Central memory CD4-positive, alpha-beta T cell (primary cell): ENCODE measurements around the gene CLTC.
"Not testable (repeated sequence)": the region's sequence is repeated elsewhere in the genome, so short reads cannot be mapped to it uniquely, and the experiment has no call there.

ENCODE experiments used
- DNase-seq: peaks from one replicate; pipeline ENCODE4 v3.0.0; 2022

Gene CLTC

DNA sequence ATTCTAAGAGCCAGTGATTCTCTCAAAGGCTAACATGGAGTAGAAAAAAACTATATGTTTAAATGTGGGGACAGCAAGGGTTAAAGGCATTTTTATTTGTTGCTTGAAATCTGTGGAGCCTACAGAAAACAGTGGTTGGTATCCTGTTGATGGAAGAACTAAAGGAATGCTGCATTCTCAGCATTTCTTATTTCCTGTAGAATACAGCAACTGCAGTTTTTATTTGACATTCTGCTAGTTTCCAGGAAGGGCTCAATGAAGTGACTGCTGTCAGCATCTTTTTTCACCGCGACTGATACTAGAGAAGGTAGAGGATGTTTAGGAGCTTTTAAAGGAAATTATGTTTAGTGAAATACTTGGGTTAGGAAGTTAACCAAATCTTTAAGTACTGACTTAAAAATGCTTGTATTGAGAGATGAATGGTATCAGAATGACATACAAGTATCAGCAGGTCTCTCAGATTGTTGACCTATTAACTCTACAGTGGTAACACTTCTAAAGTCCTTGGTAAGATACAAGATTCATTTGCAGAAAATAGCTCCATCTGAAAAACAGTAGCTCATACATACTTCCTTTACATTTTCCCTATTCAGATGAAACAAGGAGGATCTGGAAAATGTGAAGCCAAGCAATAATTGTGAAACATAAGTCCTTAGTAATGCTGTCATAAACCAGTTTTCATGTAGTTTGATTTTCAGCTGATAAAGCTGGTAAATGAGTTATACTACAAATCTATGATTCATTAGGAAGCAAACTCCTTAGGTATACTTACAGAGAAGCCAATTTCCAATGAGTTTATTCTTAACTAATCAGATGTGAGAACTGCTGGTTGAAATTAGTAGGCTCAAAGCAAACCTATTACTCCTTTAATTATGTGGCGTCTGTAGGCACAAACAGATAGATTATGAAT, 15.2 kb downstream of the CLTC start:
- no peak for DNase-seq

DNA sequence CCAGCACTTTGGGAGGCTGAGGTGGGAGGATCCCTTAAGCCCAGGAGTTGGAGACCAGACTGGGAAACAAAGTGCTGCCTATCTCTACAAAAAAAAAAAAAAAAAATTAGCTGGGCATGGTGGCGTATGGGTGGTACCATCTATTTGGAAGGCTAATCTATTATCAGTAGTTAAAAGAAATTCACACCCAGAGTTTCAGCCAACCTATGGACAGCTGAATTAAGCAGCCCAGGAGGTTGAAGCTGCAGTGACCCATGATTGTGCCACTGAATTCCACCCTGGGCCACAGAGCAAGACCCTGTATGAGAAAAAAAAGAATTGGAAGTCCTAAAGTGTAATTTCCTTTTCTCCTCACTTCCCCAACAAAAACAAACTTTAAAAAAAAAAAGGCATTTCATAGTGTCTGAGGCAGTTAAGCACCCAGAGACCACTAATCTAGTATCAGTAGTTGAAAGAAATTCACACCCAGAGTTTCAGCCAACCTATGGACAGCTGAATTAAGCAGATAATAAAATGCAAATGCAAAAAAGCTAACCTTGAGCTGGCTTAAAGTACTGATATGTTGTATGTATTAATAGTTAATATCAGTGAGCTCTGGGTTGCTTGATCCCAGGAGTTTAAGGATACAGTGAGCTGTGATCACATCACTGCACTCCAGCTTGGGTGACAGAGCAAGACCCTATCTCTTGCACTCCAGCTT, 18.1 kb downstream of the CLTC start:
- no peak for DNase-seq

DNA sequence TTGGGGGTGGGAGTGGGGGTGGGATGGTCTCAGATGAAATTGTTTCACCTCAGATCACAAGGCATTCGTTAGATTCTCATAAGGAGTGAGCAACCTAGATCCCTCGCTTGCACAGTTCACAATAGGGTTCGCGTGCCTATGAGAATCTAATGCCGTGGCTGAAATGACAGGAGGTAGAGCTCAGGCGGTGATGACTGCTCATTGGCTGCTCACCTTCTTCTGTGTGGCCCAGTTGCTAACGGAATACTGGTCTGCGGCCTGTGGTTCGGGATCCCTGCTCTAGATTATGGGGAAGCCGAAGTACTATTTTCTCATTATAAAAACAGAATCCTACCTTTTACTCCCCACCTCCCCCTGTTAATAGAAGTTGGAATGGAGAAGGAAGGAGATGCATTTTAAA, 18.9 kb downstream of the CLTC start:
- no peak for DNase-seq

DNA sequence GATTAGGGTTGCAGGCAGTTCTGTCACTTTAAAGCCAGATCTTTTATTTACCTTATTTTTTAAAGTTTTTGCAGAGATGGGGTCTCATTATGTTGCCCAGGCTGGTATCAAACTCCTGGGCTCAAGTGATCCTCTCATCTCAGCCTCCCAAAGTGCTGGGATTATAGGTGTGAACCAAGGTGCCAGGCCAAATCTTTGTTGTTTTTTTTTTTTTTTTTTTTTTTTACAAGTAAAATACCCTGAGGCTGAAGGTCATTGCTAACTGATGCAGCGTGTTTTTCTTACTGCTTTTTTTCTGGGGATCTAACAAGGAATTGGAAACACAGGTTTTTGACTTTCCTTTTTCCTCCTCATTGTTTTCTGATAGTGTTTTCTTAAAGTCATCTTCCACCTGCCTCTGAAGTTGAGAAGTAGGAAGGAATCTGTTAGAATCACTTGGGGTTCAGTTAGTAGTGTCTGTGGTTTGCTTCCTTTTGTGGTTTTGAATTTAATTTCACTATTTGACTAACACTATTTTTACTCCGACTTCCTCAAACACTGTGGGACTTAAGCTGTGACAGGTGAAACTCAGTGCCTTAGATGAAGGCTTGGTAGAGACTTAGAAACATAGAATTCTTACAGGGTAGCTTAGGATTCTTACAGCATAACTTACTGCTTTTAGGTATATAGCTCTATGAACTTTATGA, 22.2 kb downstream of the CLTC start:
- DNase-seq = peak; percentile 23

DNA sequence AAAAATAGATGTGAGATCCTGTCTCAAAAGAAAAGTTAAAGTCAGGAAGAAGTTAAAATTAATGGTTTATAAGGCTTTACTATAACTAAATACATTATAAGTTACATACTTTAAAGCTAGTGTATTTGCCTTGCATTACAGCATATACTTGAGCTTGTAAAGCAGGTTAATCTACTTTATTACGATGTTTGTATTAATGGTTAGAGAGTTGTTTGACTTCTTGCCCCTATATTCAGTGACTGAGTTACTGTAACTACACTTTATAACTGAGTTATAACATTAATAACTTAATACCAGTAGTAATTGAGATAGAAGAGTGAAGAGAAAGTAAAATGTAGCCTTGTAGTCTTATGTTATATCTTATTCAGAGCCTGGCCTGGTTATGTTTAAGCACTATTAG, 22.9 kb downstream of the CLTC start:
- DNase-seq = no peak

DNA sequence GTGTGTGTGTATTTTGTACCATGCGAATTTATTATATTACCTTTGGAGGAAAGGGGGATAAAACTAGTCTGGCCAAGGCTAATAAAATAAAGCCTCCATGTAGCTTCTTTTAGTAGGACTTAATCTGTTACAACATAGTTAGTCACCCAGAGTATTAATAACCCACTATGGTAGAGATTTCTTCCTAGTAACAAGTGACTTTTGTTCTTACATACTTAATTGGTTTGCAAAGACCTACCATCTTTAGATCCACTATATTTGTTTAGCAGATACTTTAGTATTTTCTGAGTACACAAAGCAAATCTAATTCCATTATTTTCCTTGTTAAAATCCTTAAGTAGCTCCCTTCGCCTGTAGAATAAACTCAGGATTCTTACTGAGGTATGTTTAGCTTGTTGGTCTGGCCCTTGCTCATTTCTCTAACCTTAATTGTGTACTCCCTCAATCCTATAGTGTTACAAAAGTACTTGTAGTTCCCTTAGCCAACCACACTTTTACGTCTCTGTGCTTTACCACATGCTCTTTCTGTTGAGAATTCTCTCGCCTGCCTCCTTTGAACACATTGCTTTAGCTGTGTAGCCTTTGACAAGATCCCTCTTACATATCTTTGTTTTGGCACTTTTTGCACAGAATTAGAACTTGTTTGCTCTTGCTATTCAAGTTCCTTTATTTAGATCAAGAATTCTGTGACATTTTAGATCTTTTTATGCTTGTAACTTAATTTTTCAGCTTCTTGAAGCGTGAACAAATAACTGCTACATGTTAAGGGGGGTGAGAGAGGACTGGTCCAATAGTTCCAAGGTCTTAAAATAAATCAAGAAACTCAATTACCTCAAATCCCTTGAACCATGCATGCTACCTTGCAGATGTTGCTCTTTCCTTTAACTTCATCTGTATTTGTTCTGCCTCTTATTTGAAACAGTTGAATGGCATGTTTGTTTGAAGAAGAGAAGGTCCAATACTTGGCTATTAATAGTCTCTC, 23.8 kb downstream of the CLTC start:
- no peak for DNase-seq

DNA sequence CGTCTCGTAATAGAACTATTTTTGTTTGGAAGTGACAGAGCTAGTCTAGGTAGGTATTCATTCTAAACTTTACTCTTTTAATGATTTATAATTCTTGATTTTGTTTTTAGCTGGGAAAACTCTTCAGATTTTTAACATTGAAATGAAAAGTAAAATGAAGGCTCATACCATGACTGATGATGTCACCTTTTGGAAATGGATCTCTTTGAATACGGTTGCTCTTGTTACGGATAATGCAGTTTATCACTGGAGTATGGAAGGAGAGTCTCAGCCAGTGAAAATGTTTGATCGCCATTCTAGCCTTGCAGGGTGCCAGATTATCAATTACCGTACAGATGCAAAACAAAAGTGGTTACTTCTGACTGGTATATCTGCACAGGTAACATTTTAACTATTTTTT, 27.6 kb downstream of the CLTC start:
- no peak for DNase-seq

DNA sequence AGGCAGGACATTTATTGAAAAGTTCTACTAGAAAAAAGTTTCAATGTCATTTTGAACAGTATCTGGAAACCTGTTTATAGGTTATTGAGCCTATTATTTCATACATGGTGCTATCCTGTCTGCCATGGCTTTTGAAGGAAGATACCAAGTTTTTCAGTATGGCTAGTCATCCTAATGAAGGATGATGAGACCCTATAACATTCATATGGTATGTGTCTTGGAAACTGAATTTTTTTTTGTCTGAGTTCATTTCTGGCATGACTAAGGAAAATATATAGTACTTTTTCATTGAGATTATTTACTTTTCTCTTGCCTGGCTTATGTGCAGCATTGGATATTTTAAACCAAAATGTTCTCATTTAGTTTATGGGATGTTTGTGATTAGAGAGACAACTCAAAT, 30.2 kb downstream of the CLTC start:
- no peak for DNase-seq

DNA sequence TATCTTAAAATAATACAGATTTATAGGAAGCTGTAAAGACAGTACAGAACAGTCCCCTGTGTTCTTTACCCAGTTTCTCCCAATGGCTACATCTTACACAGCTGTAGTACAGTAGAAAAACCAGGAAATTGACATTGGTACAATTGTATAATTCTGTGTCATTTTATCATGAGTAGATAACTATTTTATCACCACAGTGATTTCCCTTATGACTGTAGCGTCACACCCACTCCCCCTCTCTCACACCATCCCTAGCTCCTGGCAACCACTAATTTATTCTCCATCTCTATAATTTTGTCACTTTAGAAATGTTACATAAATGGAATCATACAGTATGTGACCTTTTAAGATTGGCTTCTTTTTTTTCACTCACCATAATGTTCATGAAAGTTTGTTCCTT, 30.9 kb downstream of the CLTC start:
- no peak for DNase-seq

DNA sequence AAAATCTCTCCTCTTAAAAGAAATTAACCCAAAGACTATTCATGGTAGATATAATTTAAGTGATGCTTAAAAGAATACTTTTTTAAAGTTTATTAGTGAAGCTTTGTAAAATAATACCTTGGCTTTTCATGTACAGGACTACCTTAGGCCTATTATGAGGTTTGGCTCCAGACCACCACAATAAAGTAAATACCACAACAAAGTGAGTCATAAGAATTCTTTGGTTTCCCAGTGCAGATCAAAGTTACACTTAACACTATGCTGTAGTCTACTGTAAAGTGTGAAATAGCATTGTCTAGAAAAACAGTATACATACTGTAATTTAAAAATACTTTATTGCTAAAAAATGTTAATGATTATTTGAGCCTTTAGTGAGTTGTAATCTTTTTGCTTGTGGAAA, 31.7 kb downstream of the CLTC start:
- DNase-seq = peak; percentile 36

DNA sequence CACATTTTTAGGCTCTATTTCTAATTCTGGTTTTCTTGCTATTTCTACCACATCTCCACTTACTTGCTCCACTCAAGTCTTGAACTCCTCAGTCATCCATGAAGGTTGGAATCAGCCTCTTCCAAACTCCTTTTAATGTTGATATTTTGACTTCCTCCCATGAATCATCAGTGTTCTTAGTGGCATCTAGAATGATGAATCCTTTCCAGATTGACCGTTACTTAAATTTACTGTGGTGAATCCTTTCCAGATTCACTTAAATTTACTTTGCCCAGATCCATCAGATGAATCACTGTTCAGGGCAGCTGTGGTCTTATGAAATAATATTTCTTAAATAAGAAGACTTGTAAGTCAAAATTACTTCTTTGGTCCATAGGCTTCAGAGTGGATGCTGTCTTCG, 32.4 kb downstream of the CLTC start:
- no peak for DNase-seq

DNA sequence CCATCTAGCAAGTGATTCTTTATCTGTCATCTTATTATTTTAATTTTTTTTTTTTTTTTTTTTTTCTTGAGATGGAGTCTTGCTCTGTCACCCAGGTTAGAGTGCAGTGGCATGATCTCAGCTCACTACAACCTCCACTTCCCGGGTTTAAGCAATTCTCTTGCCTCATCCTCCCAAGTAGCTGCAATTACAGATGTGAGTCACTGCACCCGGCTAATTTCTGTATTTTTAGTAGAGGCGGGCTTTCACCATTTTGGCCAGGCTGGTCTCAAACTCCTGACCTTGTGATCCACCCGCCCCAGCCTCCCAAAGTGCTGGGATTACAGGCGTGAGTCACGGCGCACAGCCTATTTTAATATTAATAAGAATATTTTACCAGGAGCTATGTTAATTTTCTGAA, 36.9 kb downstream of the CLTC start:
- not testable (repeated sequence) for DNase-seq

DNA sequence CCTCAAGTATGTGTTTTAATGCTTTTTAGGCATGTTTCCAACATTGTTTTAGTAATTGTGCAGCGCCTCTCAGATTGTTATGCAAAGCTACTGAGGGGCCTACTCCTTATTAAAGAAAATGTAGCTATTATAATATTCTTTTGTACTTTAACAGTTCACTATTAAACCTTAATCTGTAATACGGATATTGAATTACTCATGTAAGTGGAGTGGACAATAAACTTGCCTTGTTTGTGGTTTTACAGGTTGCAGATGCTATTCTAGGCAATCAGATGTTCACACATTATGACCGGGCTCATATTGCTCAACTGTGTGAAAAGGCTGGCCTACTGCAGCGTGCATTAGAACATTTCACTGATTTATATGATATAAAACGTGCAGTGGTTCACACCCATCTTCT, 46.5 kb downstream of the CLTC start:
- no peak for DNase-seq

DNA sequence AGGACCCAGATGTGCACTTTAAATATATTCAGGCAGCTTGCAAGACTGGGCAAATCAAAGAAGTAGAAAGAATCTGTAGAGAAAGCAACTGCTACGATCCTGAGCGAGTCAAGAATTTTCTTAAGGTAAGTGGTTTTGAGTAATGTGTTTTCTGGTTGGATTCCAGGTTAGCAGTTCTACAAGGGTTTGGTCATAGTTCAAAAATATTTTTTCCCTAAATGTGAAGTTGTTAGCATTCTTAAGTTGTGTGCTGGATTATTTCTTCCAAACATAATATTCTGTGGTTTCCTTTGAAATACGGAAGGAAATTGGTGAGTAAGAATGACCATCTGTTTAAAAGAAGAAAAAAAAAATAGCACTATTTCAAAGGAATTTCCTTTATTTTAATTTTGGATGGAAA, 49.1 kb downstream of the CLTC start:
- DNase-seq = no peak

DNA sequence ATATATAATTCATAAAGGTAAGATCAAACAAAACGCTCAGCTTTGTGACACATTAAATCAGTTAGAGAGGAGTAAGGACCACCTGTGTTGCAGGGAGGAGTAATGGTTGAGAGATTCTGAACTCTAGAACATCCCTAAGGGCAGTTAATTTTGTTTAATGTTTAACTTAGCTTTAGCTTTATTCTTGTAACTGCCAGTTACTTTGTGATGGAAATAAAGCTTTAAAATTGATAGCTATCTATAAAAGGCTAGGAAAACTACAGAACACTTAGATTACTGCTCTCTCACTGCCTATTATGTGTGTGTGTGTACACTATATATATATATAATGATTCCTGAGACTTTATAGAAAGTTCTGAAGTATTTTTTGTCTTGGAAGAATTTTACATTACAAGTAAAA, 49.7 kb downstream of the CLTC start:
- no peak for DNase-seq

DNA sequence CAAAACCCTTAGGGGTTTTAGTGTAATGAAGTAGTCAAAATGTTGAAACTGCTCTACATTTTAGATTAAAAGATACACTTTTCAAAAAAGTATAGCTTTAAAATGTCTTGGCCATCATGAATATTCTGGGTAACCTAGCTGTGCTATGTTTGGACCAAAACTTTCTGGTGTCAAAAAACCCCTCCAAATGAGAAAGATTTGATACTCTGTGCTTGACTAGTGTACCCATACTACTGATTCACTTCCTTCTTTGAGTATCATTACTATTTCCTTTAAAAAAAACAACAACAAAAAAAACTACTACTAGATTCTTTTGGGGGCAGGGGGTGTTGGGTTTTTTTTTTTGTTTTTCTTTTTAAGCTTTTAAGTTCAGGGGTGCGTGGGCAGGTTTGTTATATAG, 50.2 kb downstream of the CLTC start:
- DNase-seq = no peak

DNA sequence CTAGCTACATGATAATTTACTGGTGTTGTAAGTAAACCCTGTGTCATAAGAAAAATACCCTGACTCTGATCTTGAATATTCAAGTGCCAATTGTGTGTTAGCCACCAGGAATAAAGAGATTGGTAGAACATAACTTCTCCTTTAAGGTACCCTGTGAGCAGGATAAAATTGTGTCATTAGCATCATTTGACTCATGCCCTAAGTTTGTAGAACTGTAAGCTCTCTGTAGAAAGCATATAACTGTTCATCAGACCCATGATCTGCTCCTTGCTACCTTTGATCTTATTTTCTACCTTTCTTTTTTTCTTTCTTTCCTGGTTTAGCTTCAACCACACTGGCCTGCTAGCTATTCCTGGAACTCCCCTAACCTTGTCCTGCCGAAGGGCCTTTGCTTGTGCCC, 51.7 kb downstream of the CLTC start:
- DNase-seq = no peak

DNA sequence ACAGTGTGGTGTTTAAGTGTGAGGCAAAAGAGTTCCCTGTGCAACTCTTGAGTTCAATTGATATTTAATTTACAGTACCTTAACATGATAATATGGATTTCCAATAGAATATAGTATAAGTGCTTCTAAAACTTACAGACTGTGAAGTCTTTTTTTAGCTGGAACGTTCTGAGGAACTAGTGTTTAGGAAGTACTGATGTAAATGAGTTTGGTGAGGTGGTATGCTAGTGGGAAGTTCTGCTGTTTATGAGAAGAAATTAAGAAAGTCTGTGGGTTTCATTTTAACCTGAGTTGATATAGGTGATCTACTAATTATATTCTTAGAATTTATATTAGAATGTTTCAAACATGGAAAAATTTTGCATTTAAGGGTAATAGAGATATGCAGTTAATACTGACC, 55.5 kb downstream of the CLTC start:
- DNase-seq = no peak

DNA sequence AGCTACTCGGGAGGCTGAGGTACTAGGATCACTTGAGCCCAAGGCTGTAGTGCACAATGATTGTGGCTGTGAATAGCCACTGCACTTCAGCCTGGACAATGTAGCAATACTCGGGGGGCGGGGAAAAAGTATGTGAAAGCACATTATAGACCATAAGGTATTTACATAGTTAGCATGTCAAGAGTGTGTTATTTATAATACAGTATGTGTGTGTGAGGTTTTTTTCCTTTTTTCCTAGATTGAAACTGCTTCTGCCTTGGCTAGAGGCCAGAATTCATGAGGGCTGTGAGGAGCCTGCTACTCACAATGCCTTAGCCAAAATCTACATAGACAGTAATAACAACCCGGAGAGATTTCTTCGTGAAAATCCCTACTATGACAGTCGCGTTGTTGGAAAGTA, 57.0 kb downstream of the CLTC start:
- no peak for DNase-seq

DNA sequence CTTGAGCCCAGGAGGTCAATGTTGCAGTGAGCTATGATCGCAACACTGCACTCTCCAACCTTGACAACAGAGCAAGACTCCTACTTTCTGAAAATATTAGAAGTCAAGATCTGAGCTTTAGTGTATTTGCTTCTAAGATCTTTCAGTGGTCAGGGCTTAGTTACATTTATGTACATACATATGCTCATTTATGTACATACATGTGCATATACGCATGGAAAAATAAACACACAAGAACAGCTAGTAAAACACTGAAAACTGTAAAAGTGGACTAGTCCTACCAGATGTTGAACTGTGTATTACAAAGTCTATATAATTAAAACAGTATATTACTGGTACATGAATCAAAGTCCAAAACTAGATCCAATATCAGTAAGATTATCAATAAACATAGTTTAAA, 59.2 kb downstream of the CLTC start:
- no peak for DNase-seq

DNA sequence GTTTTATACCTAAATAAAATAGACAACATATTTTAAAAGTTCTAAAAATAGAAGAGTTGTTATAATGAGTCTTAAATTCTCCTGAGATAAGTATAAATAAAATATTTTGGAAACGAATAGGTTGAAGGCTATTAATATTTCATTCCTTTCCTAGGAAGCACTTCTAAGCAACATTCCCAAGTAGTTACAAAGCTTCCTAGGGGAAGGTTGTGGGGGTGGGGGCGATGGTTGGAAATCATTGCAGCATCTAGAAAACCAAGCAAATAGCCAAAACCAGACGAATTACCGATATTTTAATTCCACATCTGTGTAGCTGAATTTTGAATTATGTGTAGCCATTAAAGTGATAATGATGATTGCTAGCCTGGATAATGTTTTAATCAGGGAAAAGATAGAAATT, 60.6 kb downstream of the CLTC start:
- no peak for DNase-seq

DNA sequence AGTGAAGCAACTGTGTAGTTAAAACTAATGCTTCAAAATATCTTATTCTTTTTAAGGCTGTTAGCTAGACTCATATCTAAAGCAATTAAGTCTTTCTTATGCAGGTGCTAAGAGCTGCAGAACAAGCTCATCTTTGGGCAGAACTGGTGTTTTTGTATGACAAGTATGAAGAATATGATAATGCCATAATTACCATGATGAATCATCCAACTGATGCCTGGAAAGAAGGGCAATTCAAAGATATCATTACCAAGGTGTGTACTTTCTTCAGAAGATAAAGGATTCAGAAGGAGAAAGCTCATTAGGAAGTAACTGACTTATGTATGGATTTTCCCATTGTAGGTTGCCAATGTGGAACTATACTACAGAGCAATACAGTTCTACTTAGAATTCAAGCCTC, 63.6 kb downstream of the CLTC start:
- no peak for DNase-seq

DNA sequence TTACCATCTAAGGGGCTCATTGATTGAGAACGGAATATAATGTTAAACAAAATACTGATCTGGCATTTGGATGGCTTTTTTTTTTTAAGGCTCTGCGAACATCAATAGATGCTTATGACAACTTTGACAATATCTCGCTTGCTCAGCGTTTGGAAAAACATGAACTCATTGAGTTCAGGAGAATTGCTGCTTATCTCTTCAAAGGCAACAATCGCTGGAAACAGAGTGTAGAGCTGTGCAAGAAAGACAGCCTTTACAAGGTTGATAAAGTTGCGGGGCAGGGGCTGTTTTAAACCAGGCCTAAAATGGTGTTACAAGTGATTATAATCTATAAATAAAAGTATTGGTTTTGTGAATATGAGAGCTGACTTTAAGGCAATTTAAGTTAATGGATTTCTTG, 65.3 kb downstream of the CLTC start:
- DNase-seq = no peak
